ENCODE data around the gene PDE12.

- TF ChIP-seq, protein P1, sequence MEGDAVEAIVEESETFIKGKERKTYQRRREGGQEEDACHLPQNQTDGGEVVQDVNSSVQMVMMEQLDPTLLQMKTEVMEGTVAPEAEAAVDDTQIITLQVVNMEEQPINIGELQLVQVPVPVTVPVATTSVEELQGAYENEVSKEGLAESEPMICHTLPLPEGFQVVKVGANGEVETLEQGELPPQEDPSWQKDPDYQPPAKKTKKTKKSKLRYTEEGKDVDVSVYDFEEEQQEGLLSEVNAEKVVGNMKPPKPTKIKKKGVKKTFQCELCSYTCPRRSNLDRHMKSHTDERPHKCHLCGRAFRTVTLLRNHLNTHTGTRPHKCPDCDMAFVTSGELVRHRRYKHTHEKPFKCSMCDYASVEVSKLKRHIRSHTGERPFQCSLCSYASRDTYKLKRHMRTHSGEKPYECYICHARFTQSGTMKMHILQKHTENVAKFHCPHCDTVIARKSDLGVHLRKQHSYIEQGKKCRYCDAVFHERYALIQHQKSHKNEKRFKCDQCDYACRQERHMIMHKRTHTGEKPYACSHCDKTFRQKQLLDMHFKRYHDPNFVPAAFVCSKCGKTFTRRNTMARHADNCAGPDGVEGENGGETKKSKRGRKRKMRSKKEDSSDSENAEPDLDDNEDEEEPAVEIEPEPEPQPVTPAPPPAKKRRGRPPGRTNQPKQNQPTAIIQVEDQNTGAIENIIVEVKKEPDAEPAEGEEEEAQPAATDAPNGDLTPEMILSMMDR (IDR thresholded peaks at IDR 0.05; ENCODE audit: poor library complexity): no peak
- TF ChIP-seq EZH2phosphoT487 (IDR thresholded peaks at IDR 0.05; ENCODE audit: low read depth, severe bottlenecking, unreplicated experiment): no peak
Measured at GRCh38 chr3:57555306-57555705, 768 bp upstream of the PDE12 start.
